Dedifferentiated amniotic fluid mesenchymal stem cell (primary cell): ENCODE measurements around the gene CTIF.
A peak's percentile ranks its signal among the peaks of the same experiment; 100 is the strongest.

Source experiments
- DNase-seq: peaks from one replicate; pipeline ENCODE4 v3.0.0-alpha.2; 2016; ENCODE audit errors: extremely low spot score

Gene CTIF

DNA sequence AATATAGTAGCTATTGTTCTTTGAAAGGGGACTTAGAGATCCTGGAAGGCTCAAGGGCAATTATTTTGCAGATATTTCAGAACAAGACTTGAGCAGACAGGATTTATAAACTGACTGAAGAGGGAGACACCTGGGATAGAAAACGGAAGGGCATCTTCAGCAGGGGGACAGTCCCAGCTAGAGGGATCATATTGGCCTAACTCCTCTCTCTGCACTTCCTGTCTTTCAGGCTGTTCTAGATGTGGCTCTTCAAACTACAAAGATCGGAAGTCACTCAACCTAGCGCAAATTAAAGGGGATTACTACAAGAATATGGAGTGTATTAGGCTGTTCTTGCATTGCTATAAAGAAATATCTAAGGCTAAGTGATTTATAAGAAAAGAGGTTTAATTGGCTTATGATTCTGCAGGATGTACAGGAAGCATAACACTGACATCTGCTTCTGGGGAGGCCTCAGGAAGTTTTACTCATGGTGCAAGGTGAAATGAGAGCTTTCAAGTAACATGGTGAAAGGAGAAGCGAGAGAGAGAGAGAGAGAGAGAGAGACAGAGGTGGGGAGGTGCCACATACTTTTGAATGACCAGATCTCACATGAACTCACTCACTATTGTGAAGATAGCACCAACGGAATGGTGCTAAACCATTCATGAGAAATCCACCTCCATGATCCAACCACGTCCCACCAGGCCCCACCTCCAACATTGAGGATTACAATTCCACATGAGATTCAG is 5.3 kb upstream of the CTIF start:
- DNase-seq: no peak

DNA sequence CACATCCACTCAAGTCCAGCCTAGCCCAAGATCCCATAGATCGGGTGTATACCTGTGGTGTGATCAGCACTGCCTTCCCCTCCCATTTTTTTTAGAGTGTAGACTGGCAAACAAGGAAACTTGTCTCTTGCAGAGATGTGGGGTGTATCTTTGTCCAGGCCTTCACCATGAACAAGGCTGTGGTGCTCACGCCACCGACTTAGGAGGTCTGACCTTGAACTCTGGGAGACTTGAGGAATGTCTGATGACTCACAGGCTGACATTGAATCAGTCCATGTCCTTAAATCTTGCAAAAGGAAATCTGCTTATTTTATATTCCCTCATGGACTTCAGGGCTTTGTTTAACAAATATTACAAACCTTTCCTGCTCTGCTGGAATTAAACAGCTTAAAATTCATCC is 4.5 kb upstream of the CTIF start:
- DNase-seq: no peak

DNA sequence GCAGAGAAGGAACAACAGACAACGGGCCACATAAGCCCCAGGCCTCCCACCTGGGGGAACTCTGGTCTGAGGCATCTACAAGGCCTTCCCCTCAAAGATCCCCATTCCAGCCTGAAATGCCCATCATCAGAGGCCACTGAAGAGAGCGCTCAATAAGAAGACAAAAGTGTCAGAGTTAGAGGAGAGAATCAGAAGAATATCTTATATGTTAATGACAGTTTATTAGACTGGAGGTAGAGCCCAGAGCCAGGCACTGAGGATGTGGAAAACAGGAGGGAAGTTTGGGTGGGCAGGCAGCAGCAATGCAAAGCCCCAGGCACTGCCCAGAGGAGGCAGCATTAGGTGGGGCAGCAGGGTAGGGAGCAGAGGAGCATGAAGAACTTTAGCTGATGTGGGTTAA is 2.9 kb upstream of the CTIF start:
- DNase-seq: no peak

DNA sequence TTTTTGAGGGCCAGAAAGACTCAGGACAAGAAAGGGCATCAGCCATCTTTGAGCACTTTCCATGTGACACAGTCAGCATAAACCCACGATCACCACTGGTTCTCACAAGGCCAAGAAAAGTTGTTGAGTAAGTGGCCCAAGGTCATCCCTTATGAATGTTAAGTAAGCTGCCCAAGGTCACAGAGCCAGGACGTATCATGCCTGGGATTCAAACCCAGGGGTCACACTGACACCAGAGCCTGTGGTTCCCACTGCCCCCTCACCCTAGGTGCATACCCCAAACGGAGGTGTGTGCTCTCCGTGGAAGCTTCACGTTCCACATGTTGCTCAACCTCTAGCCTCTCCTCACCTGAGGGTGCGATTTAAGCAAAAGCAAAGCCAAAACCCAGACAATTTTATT is 2.3 kb upstream of the CTIF start:
- no peak for DNase-seq

DNA sequence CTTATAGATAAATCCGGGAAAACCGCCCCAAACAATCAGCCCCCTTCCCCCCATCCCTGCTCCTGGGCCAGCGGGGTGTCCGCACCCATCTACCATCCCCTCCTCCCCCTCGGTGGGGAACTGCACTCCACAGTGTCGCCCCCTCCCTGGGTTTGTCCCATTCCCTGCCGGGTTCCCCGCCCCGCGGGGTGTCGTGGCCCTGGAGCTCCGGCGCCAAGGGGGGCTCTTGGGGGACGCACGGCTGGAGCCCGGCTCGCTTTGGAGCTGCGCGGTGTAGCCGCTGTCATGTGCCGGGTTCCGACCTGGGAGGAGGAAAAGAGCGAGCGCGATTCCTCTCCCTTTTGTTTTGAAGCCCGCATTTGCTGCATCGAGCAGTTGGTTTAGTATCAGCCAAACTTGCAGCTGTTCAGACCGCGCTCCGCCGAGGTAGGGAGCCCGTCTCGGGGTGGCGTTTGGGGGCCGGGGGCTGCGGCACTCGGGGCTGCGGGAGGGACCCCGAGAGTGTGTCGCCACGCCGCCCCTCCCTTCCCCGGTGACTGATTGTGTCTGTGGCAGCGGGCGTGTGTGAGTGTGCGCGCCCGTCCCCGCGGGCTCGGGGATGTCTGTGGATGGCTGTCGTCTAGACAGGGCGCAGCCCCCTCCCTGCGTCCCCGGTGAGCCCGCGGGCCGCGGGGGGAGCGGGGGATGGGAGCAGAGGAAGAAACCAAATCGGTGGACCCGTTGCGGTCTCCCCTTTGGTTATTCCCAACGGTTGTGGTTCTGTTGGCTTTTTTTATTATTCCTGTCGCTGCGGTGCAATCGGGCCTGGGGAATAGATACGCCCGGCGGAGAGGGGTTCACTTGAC is 797 bp downstream of the CTIF start:
- peak; percentile 30 for DNase-seq

DNA sequence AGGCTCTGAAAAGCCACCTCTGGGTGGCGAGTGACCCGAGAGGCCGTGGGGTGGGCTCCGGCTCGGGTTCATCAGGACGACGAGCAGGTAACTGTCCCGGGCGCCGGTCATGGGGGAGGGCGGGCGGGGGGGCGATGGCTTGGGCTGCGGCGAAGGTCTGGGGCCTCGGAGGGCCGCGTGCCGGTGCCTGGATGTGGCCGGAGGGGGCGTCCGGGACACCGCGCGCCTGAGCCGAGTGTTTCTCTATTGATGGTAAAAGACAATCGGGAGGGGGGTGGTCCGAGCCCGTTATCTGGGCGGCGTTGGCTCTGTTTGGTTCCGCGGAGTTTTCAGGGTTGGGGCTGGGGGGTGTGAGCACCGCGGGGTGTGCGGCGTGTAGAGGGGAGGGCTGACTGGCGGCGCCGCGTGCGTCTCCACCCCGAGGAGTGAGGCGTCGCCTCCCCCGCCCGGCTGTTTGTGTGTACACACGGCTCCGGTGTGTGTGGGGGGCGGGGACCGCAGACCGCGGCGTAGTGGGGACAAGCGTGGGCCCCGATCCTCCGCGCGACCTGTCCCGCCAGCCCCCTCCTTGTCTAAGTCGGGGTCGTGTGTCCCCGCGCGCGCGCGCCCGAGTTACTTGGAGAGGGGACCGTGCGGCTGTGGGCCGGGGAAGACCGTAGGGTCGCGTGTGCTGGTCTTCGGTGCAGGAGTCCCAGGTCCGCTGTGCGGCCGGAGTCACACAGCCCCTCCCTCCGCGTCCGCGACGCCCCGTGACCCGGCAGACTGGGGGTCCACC is 1.6 kb downstream of the CTIF start:
- DNase-seq: peak; percentile 29

DNA sequence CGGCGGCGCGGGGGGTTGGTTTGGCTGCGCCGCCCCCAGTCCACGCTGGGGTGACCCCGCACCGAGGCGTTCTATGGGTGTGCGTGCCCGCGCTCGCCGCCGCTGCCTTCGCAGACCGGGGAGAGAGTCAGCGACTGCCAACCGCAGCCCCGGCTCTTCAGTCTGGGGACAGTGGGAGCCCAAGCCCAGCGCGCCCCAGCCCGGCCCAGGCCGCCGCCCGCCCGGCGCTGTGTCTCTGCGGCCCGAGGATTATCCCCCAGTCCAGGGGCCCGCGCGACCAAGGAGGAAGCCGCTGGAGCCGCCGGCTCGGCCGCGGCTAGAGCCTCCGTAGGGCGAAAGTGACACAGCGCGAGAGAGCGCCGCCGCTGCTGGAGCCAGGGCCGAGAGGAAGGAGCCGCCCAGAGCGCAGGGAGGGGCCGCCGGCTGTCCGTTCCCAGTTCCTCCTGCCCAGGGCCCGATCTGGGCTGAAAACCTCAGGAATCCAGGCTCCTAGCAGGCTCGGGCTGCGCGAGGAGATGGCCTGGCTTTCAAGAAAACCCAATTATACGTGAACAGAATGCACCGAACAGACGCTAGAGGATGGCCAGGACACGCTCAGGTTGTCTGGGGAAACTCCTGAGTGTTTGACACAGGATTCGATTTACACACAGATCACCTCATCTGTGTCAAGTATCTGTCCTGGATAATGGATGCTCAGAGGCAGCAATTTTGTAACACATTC is 2.4 kb downstream of the CTIF start:
- peak; percentile 65 for DNase-seq

DNA sequence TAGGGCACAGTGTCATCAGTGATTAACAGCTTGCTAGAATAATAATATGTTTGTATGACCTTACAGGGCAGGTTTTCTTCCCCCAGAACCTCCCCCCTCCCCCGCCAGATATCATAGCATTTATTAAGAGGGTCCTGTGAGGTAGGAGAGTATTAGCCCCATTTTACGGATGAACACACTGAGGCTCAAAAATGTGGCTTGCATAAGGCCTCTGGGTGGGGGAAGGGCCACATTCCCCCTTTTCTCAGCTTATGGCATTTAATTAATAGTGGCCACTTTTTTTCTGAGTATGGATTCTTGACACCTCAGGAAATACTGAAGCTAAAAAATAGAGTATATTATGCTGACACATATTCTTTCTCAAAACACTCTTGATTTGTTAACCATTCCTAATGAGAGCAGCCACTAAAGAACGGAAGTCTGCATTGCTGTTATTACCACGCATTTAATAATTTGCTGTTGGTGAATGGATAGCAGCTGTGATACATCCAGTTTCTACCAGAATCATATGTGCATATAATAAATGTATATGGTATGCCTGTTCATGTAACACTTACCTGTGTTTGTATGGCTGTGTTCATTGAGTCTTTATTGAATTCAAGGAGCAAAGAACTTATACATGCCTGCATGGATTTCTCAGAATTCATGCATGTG is 3.0 kb downstream of the CTIF start:
- DNase-seq: no peak

DNA sequence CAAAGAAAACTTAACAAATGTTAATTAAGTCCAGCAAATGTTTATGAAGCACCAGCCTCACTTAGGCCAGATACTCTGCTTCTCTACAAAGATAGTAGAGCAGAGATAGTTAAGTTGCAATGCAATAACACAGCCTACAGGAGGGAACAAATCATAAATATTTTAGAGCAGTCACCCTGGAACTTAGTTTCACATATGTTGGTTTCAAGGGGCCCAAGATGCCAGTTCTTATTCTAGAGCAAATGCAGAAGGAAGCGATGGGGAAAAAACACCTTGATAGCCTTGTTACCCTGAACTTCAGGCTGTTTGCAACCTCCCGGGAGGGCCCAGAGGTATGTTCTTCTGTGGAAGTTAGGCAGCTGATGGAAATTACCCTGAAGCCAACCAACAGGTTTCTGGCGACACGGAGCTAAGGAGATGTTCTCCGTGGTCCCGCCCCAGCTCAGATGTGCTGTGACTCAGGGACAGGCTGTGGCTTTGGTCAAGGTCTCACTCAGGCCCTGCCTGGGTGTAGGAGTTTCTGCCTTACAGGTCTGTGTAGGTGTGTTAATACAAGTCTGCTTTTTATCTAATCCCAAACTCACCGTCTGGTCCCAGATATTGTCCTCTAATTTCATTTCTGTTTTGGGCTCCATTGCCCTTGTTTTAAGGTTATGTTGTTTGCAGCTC is 3.8 kb downstream of the CTIF start:
- DNase-seq: no peak

DNA sequence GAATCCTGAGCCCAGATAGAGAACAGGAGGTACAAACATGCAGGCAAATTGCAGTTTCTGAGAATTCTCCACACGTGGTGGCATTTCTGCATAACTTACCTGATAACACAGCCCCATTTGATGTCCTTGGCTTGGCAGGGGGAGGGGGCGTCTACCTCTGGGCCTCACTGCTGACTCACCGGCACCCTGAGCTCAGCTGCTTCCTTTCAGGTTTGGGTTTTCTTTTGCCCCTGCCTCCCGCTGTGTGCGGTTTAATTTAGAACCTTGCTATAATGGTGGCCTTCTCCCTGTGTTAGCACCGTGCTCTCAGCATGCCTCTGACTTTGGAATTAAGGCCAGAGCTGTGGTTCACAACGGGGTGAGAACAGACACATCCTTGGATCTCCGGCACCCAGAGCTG is 4.4 kb downstream of the CTIF start:
- no peak for DNase-seq

DNA sequence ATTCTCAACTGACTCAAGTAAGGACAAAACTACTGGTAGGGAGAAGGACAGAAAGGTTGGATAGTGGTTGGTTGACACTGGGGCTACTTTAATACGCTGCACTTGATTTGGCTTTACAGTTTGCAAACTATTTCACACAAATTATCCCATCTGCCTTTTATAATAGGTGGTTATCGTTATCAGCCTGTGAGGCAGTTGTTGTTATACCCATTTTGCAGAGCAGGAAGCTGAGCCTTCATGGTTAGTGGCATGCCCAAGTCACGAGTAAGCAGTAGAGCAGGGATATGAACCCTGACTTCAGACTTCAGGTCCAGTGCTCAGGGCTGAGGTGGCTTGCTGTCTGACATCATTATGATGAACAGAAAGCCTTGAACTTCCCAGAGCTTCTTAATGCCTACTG is 5.3 kb downstream of the CTIF start:
- no peak for DNase-seq

DNA sequence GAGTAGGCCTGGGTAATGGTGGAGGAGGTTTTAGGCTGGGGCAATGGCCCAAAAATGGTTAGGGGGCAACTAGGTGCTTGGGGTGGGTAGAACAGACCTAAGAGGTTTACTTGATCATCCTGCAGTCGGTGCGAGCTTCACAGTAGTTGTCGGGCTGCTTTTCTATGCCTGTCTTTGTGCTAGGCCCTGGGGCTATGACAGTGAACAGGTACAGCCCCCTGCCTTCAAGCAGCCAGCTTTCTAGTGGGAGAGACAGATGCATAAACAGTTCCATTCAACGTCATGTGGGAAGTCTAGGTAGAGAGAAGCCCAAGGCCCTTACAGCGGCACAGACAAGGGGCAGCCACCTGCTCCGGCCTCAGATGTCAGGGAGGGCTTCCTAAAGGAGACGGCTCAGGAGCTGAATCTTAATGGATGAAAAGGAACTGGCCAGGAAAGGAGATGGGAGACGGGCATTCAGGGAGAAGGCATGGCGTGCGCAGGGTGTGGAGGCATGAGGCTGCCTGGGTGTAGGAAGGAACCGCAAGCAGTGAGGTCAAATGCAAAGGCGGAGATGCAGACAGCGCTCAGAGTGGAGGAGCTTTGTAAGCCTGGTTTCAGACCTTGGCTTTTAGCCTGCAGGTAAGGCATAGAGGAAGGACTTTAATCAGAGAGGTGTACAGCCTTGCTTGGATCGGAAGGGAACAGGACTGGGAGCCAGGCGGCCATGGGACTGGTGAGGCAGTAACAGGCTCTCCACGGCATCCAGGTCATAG is 6.0 kb downstream of the CTIF start:
- DNase-seq: no peak

DNA sequence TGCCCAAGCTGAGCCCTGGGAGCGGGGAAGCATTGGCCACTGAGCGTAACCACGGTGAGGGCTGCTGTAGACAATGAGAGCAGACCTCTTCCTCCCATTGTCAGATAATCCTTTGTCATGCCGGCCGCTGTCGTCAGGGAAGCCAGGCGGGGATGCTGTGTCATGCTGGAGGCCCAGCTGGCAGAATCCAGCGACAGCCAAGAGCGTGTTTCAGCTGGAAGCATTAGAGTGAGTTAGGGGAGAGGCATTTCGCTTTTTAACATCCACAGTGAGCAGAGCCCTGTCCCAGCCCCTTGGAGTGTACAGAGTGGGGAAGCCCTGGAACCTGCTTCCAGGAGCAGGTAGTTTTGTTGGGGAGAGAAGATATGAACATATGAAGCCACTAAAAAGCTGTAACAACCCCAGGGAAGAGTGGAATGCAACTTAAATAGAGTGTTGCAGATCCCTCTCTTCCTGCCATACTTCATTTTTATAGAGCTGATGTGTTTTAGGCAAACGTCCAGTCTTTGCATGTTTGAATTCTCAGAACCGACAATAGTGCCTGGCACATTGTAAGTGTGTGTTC is 7.0 kb downstream of the CTIF start:
- DNase-seq: peak; percentile 78

DNA sequence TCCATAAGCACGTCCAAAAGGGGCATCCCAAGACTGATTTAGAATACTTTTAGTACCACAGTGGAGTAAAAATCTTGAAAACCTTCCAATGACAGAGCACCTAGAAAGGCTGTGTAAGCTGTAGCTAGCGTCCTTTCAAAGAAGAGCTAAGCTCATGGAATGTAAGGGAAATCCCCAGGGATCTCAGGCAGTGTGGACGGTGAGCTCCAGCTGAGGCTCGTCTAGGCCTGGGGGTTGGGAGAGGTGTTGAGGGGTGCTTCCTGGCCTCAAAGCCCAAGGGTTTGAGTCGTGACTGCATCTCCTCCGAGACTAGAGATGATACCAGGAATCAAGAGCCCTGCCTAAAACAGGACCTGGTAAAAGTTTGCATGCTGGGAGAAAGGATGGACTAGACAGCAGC is 7.6 kb downstream of the CTIF start:
- DNase-seq: peak; percentile 40

DNA sequence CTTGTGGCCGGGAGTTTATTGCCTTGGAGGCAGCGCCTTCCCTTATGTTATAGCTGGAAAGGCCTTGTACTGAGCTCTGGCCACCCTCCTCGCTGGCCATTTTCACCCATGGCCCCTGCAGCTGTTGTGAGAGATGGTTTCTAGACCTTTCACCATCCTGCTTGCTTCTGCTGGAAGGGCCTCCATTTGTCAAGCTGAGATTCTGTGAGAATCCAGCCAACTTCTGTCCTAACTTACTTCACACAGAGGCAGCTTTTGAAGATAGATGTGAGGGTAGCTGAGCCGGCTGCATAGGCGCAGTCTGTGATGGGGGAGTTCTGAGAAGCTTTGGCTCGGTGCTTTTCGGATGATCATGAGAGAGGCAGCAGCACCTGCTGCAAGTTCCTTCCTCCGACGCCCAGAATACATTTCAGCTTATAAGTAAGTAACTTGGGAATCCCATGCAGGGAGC is 8.7 kb downstream of the CTIF start:
- no peak for DNase-seq

DNA sequence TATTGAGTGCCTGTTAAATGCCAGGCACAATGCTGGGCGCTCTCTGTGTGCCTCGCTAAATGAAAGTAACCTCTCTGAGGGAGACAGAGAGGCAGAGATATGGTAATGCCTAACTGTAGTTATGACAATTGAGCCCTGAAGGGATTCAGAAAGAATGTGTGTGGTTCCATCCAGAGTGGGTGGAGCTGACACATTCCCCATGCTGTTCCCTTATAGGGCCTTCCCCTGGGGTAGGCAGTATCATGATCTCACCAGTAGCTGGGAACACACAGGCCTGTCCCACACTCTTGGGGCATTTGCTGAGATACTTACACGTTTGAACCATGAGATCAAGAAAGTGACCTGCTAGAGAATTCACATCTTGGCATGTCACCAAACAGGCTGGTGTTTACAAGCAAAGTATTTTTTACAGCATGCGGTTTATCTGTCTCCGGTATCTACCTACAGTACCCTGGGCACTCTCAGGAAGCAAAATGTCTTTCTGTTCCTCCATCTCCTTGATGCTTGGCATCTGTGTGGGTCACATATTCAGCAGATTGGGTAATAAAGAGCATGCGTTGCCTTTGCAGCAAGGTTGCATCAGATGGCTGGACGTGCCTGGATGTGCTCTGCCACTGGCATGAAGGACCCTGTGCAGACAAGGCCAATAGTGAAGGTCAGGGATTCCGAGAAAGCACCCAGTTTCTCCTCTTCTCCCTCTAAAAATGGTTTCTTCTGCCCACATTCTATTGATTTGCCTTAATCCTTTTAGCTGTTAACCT is 9.4 kb downstream of the CTIF start:
- peak; percentile 94 for DNase-seq

DNA sequence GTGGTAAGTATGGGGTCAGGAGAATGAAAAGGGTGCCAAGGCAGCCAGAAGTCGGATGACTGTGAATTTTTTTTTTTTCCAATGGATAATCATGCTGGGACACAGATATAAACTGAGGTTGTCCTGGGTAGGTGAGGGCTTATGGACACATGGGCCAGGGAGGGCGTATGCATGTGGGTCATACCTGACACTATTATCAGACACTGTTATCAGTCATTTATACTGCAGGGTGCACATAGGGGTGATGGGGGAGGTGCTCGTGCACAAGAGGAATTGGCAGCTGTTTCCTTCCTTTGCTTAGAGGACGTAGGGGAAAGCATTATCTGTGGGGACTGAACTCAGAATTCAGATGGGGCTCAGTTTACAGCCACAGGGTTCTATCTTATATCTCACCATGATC is 10.1 kb downstream of the CTIF start:
- DNase-seq: no peak

DNA sequence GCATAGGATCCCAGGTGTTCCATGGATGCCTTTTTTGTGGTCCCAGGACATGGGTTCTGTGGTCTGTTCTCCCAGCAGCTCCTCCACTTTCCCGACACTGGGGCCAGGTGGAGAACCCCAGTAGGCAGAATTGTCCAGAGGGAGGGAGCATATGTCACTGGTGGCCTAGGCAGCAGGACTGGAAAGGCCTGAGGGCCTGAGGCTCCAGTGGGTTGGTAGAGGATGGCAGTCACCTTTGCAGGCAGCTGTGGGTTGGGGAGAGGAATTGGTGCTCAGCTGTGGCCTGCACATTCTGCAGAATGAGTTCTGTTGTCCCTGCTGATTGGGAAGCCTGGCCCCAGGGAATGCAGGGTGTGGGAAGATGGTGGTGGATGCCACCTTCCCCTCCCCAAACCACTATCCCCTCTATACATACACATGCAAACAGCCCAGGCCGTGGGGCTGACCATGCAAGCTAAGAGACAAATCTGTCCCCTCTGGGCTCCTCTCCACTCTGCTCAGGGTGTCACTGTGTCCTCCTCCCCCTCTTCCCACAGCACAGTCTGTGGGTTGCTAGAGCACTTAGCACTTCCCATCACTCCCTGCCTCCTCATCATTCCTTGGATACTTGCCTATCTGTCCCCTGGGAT is 11.4 kb downstream of the CTIF start:
- DNase-seq: no peak
